Right cardiac atrium (tissue), 5 donors: ENCODE data around the gene BBS2. TPM values are rescaled to one million over a fixed set of nuclear protein-coding genes. Genes with fewer than 3 reads are reported as not detected.
A peak's percentile ranks its signal among the peaks of the same experiment; 100 is the strongest.

Source experiments
- ATAC-seq, 2 donors: fragments of 200-7000 bp; cut with Tn5 transposase; one replicate each; pipeline versions ENCODE4 v1.8.0 to v1.9.1; 2020; ENCODE audit warnings: moderate library complexity in 2 of 2, mild to moderate bottlenecking in 1 of 2
- DNase-seq, 3 donors: peaks; one replicate each; pipeline ENCODE4 v3.0.0-alpha.2; 2020
- H3K27ac ChIP-seq: one replicate; pipeline ENCODE4 v1.5.1; 2013; ENCODE audit warnings: mild to moderate bottlenecking, low read length, control low read depth, moderate library complexity
- H3K27me3 ChIP-seq: one replicate; pipeline ENCODE4 v1.6.1; 2013; ENCODE audit not compliant: control insufficient read depth, insufficient read depth
- H3K4me1 ChIP-seq: one replicate; pipeline ENCODE4 v1.6.1; 2013; ENCODE audit warnings: low read length; ENCODE audit not compliant: control insufficient read depth, insufficient read depth
- H3K4me3 ChIP-seq: one replicate; pipeline ENCODE4 v1.5.1; 2013; ENCODE audit warnings: low read length, control low read depth
- H3K9me3 ChIP-seq: one replicate; pipeline ENCODE4 v1.6.1; 2013; ENCODE audit warnings: low read length; ENCODE audit not compliant: control insufficient read depth
- WGBS: extraction: QIAGEN DNeasy Blood & Tissue Kit; methylation state at CpG from one replicate; pipeline ENCODE4 v1.1.7; 2013; 5-methylcytosine and 5-hydroxymethylcytosine counted together
- intact Hi-C, 4 donors: fragments of 100-400 bp; cut with DNase I; formaldehyde crosslinking; loops; one replicate each; pipeline versions ENCODE4 v1.11.0 to v1.14.0; 2022 to 2023
- polyA plus RNA-seq: library from polyadenylated mRNA; stranded (reverse); fragments of 200-250 nt; gene quantifications from one replicate; pipeline ENCODE4 v1.2.3, GENCODE V29; 2013
- total RNA-seq, 4 donors: library from RNA; stranded (reverse); fragmentation: NEBNext Ultra II Directional; extraction: Animal tissue kit (Norgen Biotek cat#: 25700); gene quantifications; one replicate each; pipeline ENCODE4 v1.2.1, GENCODE V29; 2021
- donor health status: healthy with polysubstance abuse.
- donor health status: DM: no; HTN: yes; CAD: no.
- donor health status: DM: no; HTN: no; CAD: no.
- donor health status: DM: no; HTN: yes; CAD: no; lungs with severe emphysema.
- donor health status: DM: yes; HTN: yes; CAD: no.

Gene BBS2
- total and polyA plus RNA-seq, 5 donors = 31.4 to 55.9 (median 39.3) TPM

GRCh38 chr16:56525236-56525635 is 5.4 kb upstream of the BBS2 start:
- H3K9me3 ChIP-seq = no peaks in the 10 kb centered on the region
- whole genome bisulfite sequencing = 52% methylated on average over 9 of the region's 9 CpGs

DNA sequence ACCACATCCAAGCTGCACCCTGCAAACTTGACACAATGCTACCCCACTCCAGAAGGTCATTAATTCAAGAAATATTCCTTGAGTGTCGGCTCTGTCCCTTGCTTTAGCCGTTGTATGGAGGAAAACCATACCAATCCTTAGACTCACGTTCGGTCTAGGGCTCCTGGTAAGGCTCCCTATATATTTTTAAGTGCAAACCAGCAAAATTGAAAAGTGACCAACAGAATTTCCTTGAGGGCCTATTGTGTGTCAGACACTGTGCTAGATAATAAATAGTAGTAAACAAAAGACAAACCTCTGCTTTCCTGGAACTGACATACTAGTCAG is 390 bp upstream of the BBS2 start:
- intact Hi-C loops = loop anchor here in 1 of 4 donors (10.0 kb wide), 1 partner anchor 75 kb away; no protein-coding TSS in a partner anchor

More at GRCh38 chr16:56525236-56525635, 5.4 kb upstream of the BBS2 start:
- H3K27ac ChIP-seq = no peak overlapping the region
- no peaks in the 10 kb centered on the region for H3K27me3 ChIP-seq
- no peaks in the 10 kb centered on the region for H3K4me1 ChIP-seq
- intact Hi-C loops = loop anchor here in 1 of 4 donors (10.0 kb wide), 1 partner anchor 70 kb away; no protein-coding TSS in a partner anchor
- DNase-seq (no peak), ATAC-seq (no peak)
- no peak overlapping the region for H3K4me3 ChIP-seq

GRCh38 chr16:56518425-56518824 is 1.4 kb downstream of the BBS2 start:
- 80% methylated on average over 7 of the region's 7 CpGs for WGBS
- no peak for ATAC-seq
- no peaks in the 10 kb centered on the region for H3K27me3 ChIP-seq
- intact Hi-C loops = loop anchor here in 3 of 4 donors (2.0 to 10.0 kb wide), 3 partner anchors 84 to 186 kb away; no protein-coding TSS in a partner anchor
- peaks cover 7% of the 10 kb centered on the region for H3K4me1 ChIP-seq
- no peak for DNase-seq
- H3K4me3 ChIP-seq = no peak overlapping the region
- no peaks in the 10 kb centered on the region for H3K9me3 ChIP-seq
- no peak overlapping the region for H3K27ac ChIP-seq

More for the DNA sequence above, 390 bp upstream of the BBS2 start:
- H3K4me3 ChIP-seq = peak overlapping the region; percentile 63
- no peaks in the 10 kb centered on the region for H3K9me3 ChIP-seq
- DNase-seq = no peak
- ATAC-seq = no peak
- H3K4me1 ChIP-seq = peaks cover 7% of the 10 kb centered on the region
- 28% methylated on average over 4 of the region's 4 CpGs for WGBS
- H3K27ac ChIP-seq = peak overlapping the region; percentile 80
- no peaks in the 10 kb centered on the region for H3K27me3 ChIP-seq

DNA sequence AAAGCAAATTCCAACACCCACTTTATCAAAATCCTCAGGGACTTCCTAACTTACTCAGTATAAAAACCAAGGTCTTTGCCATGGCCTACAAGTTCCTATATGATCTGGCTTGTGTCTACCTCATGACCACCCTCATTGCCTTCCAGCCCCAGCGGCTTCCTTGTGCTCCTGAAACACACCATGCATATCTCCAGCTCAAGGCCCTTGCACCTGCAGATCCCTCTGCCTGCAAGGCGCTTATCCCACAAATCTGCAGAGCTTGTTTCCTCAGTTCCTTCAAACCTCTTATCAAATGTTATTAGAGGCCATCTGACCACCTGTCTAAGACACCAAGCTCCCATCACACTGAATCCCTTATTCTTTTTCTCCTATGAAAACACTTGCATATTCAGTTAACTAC is 2.6 kb downstream of the BBS2 start:
- H3K9me3 ChIP-seq = no peaks in the 10 kb centered on the region
- H3K27ac ChIP-seq = no peak overlapping the region
- H3K27me3 ChIP-seq = no peaks in the 10 kb centered on the region
- peaks cover 7% of the 10 kb centered on the region for H3K4me1 ChIP-seq
- DNase-seq (no peak), ATAC-seq (no peak)
- 92% methylated on average over 2 of the region's 2 CpGs for WGBS
- H3K4me3 ChIP-seq = no peak overlapping the region
- intact Hi-C loops = loop anchor here in 2 of 4 donors (10.0 kb wide), 2 partner anchors 178 to 188 kb away; no protein-coding TSS in a partner anchor

- no peaks in the 10 kb centered on the region for H3K27me3 ChIP-seq
- intact Hi-C loops = loop anchor here in 2 of 4 donors (2.0 to 10.0 kb wide), 3 partner anchors 85 to 189 kb away; no protein-coding TSS in a partner anchor
- H3K4me1 ChIP-seq = peaks cover 7% of the 10 kb centered on the region
- no peak for DNase-seq
- 64% methylated on average over 6 of the region's 6 CpGs for WGBS
- no peaks in the 10 kb centered on the region for H3K9me3 ChIP-seq
- no peak overlapping the region for H3K27ac ChIP-seq
- H3K4me3 ChIP-seq = no peak overlapping the region
- no peak for ATAC-seq
Measured at GRCh38 chr16:56515665-56516064, 4.2 kb downstream of the BBS2 start.

DNA sequence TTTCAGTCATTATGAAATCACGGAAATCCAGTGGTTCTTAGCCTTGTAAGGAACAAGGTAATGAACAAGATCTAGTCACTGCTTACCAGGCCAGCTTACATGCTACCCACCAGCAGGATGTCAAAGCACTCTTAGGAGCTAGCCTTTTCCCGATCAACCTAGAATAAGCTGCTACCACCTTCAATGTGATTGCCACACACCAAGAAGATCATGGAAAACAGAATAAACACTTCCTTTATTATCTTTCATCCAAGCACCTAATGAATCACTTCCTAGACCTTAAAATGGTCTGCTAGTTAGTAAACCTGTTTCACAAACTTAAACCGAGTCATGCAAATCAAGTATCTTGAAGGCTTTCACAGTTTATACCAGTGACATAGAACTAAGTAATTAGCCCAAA is 5.0 kb downstream of the BBS2 start:
- Histone ChIP-seq H3K4me3 (no peak overlapping the region), H3K4me1 (peaks cover 7% of the 10 kb centered on the region), H3K9me3 (no peaks in the 10 kb centered on the region), H3K27me3 (no peaks in the 10 kb centered on the region), H3K27ac (no peak overlapping the region)
- DNase-seq = no peak
- intact Hi-C loops = loop anchor here in 3 of 4 donors (2.0 to 10.0 kb wide), 4 partner anchors 86 to 190 kb away; no protein-coding TSS in a partner anchor
- ATAC-seq = no peak
- 68% methylated on average over 3 of the region's 3 CpGs for WGBS

DNA sequence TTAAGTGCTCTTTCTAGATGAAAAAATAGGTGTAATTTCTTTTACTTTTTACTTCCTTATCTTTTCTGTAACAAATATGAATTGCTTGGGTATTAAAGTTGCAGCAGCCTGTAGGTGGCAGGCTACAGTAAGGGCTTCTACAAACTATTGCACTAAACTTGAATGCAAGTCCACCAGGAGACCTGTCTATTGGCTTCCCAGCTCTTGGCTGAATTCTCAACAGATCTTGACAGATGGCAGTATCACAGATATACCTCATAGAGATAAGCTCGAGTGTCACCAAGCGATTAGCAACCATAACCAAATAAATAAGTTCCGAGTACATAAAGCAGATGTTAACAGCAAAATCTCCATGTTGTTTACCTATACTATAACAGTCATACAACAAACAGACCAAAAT is 5.9 kb downstream of the BBS2 start:
- Histone ChIP-seq H3K27me3 (no peaks in the 10 kb centered on the region), H3K27ac (no peak overlapping the region), H3K4me1 (peaks cover 7% of the 10 kb centered on the region), H3K9me3 (no peaks in the 10 kb centered on the region), H3K4me3 (no peak overlapping the region)
- WGBS = 54% methylated on average over 3 of the region's 3 CpGs
- ATAC-seq (peak; percentile 58 to 70), DNase-seq (peak in 1 of 3 donors; percentile 45)
- intact Hi-C loops = loop anchor here in 3 of 4 donors (2.0 to 10.0 kb wide), 4 partner anchors 87 to 191 kb away; no protein-coding TSS in a partner anchor

DNA sequence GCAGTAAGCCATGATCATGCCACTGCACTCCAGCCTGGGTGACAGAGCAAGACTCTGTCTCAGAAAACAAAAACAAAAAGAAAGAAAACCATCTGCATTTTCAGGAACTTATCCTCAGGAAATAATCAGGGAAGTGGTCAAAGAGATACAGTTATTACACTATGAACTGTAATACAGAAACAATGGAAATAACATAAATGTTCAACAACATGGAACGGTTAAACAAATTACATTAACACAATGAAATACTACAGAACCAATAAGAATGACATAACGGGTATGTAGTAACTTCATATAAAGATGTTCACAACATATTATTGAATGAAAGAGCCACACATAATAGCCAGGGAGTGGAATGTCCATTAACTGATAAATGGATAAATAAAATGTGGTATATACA is 6.7 kb downstream of the BBS2 start:
- intact Hi-C loops = loop anchor here in 3 of 4 donors (5.0 to 10.0 kb wide), 3 partner anchors 182 to 192 kb away; no protein-coding TSS in a partner anchor

DNA sequence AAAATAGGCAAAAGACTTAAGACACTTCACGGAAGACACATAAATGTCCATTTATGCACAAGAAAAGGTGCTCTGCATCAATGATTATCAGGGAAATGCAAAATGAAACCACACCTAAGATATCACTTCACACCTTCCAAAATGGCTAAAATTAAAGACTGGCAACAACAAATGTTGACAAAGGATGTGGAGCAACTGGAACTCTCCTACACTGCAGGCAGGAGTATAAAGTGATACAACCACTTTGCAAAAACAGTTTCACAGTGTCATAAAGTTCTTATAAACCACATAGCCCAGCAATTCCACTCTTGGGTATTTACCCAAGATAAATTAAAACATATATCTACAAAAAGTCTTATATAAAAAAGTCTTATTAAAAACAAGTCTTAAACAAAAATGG is 7.8 kb downstream of the BBS2 start:
- intact Hi-C loops = loop anchor here in 3 of 4 donors (5.0 to 10.0 kb wide), 3 partner anchors 183 to 193 kb away; no protein-coding TSS in a partner anchor
- 98% methylated on average over 1 of the region's 1 CpG for WGBS
- no peak overlapping the region for H3K4me3 ChIP-seq
- H3K9me3 ChIP-seq = no peaks in the 10 kb centered on the region
- H3K27me3 ChIP-seq = no peaks in the 10 kb centered on the region
- DNase-seq = no peak
- H3K4me1 ChIP-seq = no peaks in the 10 kb centered on the region
- no peak for ATAC-seq
- no peak overlapping the region for H3K27ac ChIP-seq

More for the DNA sequence above, 6.7 kb downstream of the BBS2 start:
- Histone ChIP-seq H3K4me3 (no peak overlapping the region), H3K27ac (no peak overlapping the region), H3K4me1 (peaks cover 7% of the 10 kb centered on the region), H3K27me3 (no peaks in the 10 kb centered on the region), H3K9me3 (no peaks in the 10 kb centered on the region)
- WGBS = 80% methylated on average over 2 of the region's 2 CpGs
- ATAC-seq = no peak
- DNase-seq = no peak

DNA sequence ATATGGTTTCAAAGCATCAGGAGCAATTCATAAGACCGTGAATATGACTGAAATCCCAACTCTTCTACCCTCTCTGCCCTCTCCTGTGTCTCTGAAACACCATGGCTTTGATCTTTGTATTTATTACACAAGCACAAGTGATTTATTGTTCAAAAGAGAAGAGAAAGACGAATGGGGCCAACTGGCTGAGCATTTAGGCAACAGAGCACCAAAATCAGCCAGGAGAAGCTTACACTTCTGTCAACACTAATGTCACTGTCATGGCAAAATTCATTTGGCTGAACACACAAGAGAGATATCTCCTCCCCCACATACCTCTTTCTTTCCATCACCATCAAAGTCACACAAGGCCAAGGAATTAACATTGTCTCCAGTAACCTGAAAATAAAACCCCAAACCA is 9.3 kb downstream of the BBS2 start:
- Histone ChIP-seq H3K4me3 (no peak overlapping the region), H3K27ac (no peak overlapping the region), H3K9me3 (no peaks in the 10 kb centered on the region), H3K4me1 (no peaks in the 10 kb centered on the region), H3K27me3 (no peaks in the 10 kb centered on the region)
- 71% methylated on average over 2 of the region's 2 CpGs for WGBS
- intact Hi-C loops = loop anchor here in 3 of 4 donors (5.0 to 10.0 kb wide), 3 partner anchors 184 to 194 kb away; no protein-coding TSS in a partner anchor
- DNase-seq (no peak), ATAC-seq (no peak)

DNA sequence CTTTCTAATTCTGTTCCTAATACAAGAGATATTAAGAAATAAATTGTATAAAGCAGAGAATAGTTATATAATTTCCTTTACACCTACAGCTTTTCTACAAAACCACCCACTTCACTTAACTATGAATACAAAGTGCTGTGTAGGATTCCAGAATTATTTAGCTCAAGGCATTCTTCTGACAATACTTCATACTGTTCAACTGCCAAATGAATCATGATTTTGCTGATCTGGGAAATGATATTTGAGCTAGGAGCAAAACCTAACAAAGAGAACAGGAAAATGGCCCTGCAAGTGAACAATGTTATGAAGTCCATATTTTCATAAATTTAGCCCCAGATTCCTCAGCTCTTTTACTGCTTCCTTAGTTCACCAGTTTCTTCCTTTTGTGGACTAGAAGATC is 12.9 kb downstream of the BBS2 start:
- ATAC-seq = no peak
- no peaks in the 10 kb centered on the region for H3K4me1 ChIP-seq
- DNase-seq = no peak
- no peak overlapping the region for H3K27ac ChIP-seq
- H3K4me3 ChIP-seq = no peak overlapping the region
- no peaks in the 10 kb centered on the region for H3K27me3 ChIP-seq
- H3K9me3 ChIP-seq = no peaks in the 10 kb centered on the region
- intact Hi-C loops = no loop called here
